SK-N-SH (cell line): ENCODE results near the gene GAS2L2. TPM values are rescaled to one million over a fixed set of nuclear protein-coding genes. Genes with fewer than 3 reads are reported as not detected.

Experiments
- CTCF ChIA-PET: fragments of 300-600, 350-600 bp; formaldehyde crosslinking; extraction: SDS; loops from one replicate; lab custom pipeline; 2021; lab: Yijun Ruan, JAX
- POLR2A ChIA-PET: fragments of 350-600 bp; sonication (Branson Sonifier 250); formaldehyde crosslinking; extraction: SDS; loops from one replicate; lab custom pipeline; 2020; ENCODE audit warnings: antibody characterized with exemption, inconsistent platforms; lab: Yijun Ruan, JAX
- DNase-seq: peaks from one replicate; pipeline ENCODE4 v3.0.0; 2012
- H2AFZ ChIP-seq: fragments of 200-600 bp; sonication (generic); 2 replicates; pipeline ENCODE4 v1.8.1; 2016; ENCODE audit warnings: antibody characterized with exemption, mild to moderate bottlenecking, low read depth
- H3F3A ChIP-seq: fragments of 200-600 bp; sonication (generic); replicated peaks from 2 replicates; pipeline ENCODE3; 2016; ENCODE audit warnings: antibody characterized with exemption, mild to moderate bottlenecking; ENCODE audit not compliant: insufficient read depth
- H3K27ac ChIP-seq, 2 experiments: fragments of 200-500 bp in 1 of 2; fragments of 200-600 bp in 1 of 2; sonication (Bioruptor generic) in 1 of 2; sonication (generic), shearing (Covaris generic) in 1 of 2; 2 replicates each; pipeline versions ENCODE4 v1.5.1 to v1.6.1; 2014 to 2016; ENCODE audit warnings: low read depth in 2 of 2, inconsistent platforms in 1 of 2, low read length in 1 of 2, mild to moderate bottlenecking in 1 of 2, mixed read lengths in 1 of 2
- H3K27me3 ChIP-seq: fragments of 200-600 bp; sonication (generic), shearing (Covaris generic); 2 replicates; pipeline ENCODE4 v1.6.1; 2016; ENCODE audit warnings: mixed run types; ENCODE audit not compliant: insufficient read depth
- H3K36me3 ChIP-seq, 2 experiments: fragments of 200-500 bp in 1 of 2; fragments of 200-600 bp in 1 of 2; sonication (Bioruptor generic) in 1 of 2; sonication (generic) in 1 of 2; replicated peaks in 1 of 2; 2 replicates each; pipeline versions ENCODE3 to v1.5.1; 2014 to 2016; ENCODE audit warnings: low read length in 1 of 2, mild to moderate bottlenecking in 1 of 2; ENCODE audit not compliant: insufficient read depth in 2 of 2, control insufficient read depth in 1 of 2
- H3K4me1 ChIP-seq, 2 experiments: fragments of 200-500 bp in 1 of 2; fragments of 200-600 bp in 1 of 2; sonication (Bioruptor generic) in 1 of 2; sonication (generic), shearing (Covaris generic) in 1 of 2; 2 replicates each; pipeline versions ENCODE4 v1.5.1 to v1.6.1; 2014 to 2016; ENCODE audit warnings: low read depth in 1 of 2, low read length in 1 of 2, mixed run types in 1 of 2; ENCODE audit not compliant: insufficient read depth in 2 of 2, control insufficient read depth in 1 of 2
- H3K4me2 ChIP-seq: fragments of 200-600 bp; sonication (generic), shearing (Covaris generic); 2 replicates; pipeline ENCODE4 v1.6.1; 2017; ENCODE audit warnings: mixed run types
- H3K4me3 ChIP-seq, 2 experiments: fragments of 200-500 bp in 1 of 2; fragments of 200-600 bp in 1 of 2; sonication (Bioruptor generic) in 1 of 2; sonication (generic), shearing (Covaris generic) in 1 of 2; 2 replicates each; pipeline versions ENCODE4 v1.5.1 to v1.8.1; 2014 to 2016; ENCODE audit warnings: low read depth in 2 of 2, inconsistent platforms in 1 of 2, low read length in 1 of 2, mild to moderate bottlenecking in 1 of 2, mixed read lengths in 1 of 2, moderate library complexity in 1 of 2
- H3K79me2 ChIP-seq: fragments of 200-600 bp; sonication (generic); 2 replicates; pipeline ENCODE4 v1.8.1; 2017; ENCODE audit warnings: mild to moderate bottlenecking; ENCODE audit not compliant: insufficient read depth
- H3K9ac ChIP-seq: fragments of 200-600 bp; sonication (generic); 2 replicates; pipeline ENCODE4 v1.6.1; 2017; ENCODE audit warnings: mixed run types
- H3K9me2 ChIP-seq: fragments of 200-600 bp; sonication (generic); 2 replicates; pipeline ENCODE4 v1.6.1; 2017; ENCODE audit warnings: mixed run types
- H3K9me3 ChIP-seq: fragments of 200-600 bp; sonication (generic); 2 replicates; pipeline ENCODE4 v1.6.1; 2017; ENCODE audit warnings: mixed run types, mild to moderate bottlenecking, moderate library complexity
- H4K20me1 ChIP-seq: fragments of 200-600 bp; sonication (generic); 2 replicates; pipeline ENCODE4 v1.6.1; 2017; ENCODE audit warnings: mild to moderate bottlenecking, mixed run types; ENCODE audit not compliant: insufficient read depth
- CTCF ChIP-seq: fragments of 200-600 bp; sonication (generic); IDR thresholded peaks from 2 replicates; pipeline ENCODE4 v1.6.1; 2017; ENCODE audit warnings: antibody characterized with exemption, mild to moderate bottlenecking, moderate library complexity
- EZH2phosphoT487 ChIP-seq: fragments of 200-600 bp; sonication (generic); IDR thresholded peaks from 2 replicates; pipeline ENCODE4 v1.6.1; 2017; ENCODE audit warnings: low read depth, mixed run types, mild to moderate bottlenecking, antibody characterized with exemption, moderate library complexity, borderline replicate concordance
- GABPA ChIP-seq: IDR thresholded peaks from 2 replicates; pipeline ENCODE4 v1.4.0; 2012; ENCODE audit warnings: low read depth, mild to moderate bottlenecking
- GATA2 ChIP-seq: sonication (generic); formaldehyde crosslinking; IDR thresholded peaks from 2 replicates; pipeline ENCODE4 v1.5.0; 2020; ENCODE audit warnings: mild to moderate bottlenecking, missing genetic modification reagents
- MAX ChIP-seq: IDR thresholded peaks from 2 replicates; pipeline ENCODE4 v1.4.0; 2012; ENCODE audit warnings: low read depth
- MXI1 ChIP-seq: IDR thresholded peaks from 2 replicates; pipeline ENCODE4 v1.6.1; 2012; ENCODE audit warnings: mild to moderate bottlenecking, low read depth, low read length, improper control_type of control experiment
- NRF1 ChIP-seq: IDR thresholded peaks from 2 replicates; pipeline ENCODE4 v1.6.1; 2012; ENCODE audit warnings: low read depth, mild to moderate bottlenecking, low read length
- RAD21 ChIP-seq: IDR thresholded peaks from 2 replicates; pipeline ENCODE4 v1.6.1; 2012; ENCODE audit warnings: mild to moderate bottlenecking, low read length
- RCOR1 ChIP-seq: fragments of 150-350 bp; IDR thresholded peaks from 2 replicates; pipeline ENCODE4 v1.6.1; 2017; ENCODE audit warnings: antibody characterized with exemption, low read length
- SIN3A ChIP-seq: IDR thresholded peaks from 2 replicates; pipeline ENCODE4 v1.6.1; 2012; ENCODE audit warnings: low read depth, mild to moderate bottlenecking, low read length, moderate library complexity, borderline replicate concordance
- SMC3 ChIP-seq: IDR thresholded peaks from 2 replicates; pipeline ENCODE4 v1.6.1; 2012; ENCODE audit warnings: low read depth, low read length, improper control_type of control experiment
- TCF12 ChIP-seq: IDR thresholded peaks from 2 replicates; pipeline ENCODE4 v1.4.0; 2012
- WGBS: methylation state at CpG from one replicate; pipeline ENCODE4 v1.1.6; 2017; ENCODE audit warnings: low lambda C conversion rate; 5-methylcytosine and 5-hydroxymethylcytosine counted together
- polyA plus RNA-seq, 3 experiments: library from polyadenylated mRNA; depleted of rRNA; stranded (reverse); fragments of >200 nt; gene quantifications; 2 replicates each; pipeline ENCODE4 v1.2.3, GENCODE V29; 2012
- TF ChIP-seq, protein P1 (sequence below): fragments of 150-350 bp; IDR thresholded peaks from 2 replicates; pipeline ENCODE4 v1.6.1; 2017; ENCODE audit warnings: antibody characterized with exemption, low read length, low read depth, borderline replicate concordance

GAS2L2 gene
- polyA plus RNA-seq, 1 of the 3 experiments (the other 2 are of a cell fraction) = not detected

GRCh38 chr17:35766903-35767510 lies 14.0 kb upstream of the GAS2L2 start:
- Histone ChIP-seq H3K4me2 (no peak overlapping the region), H3K79me2 (no peaks in the 10 kb centered on the region), H3K36me3 (no peaks in the 10 kb centered on the region), H3K27me3 (no peaks in the 10 kb centered on the region), H3K9me3 (no peaks in the 10 kb centered on the region), H4K20me1 (no peaks in the 10 kb centered on the region), H3K27ac (no peak overlapping the region), H3K4me3 (no peak overlapping the region), H3K9ac (no peak overlapping the region), H2AFZ (no peak overlapping the region), H3F3A (no peaks in the 10 kb centered on the region), H3K9me2 (no peaks in the 10 kb centered on the region), H3K4me1 (peaks cover 0 to 15% of the 10 kb centered on the region in 2 experiments; a peak in 1 of 4 replicates)
- DNase-seq = peak; percentile 81
- 14% methylated on average over 7 of the region's 7 CpGs for WGBS
- ChIA-PET POLR2A (interaction anchor here (1.0 to 1.1 kb wide), 2 partner anchors 35 to 42 kb away, joined by 3 to 4 read pairs; partner anchors contain the start of gene TAF15), CTCF (interaction anchor here (0.6 to 31.2 kb wide), 17 partner anchors 10 to 620 kb away, joined by 3 to 809 read pairs (median 7); partner anchors contain the start of genes MMP28, TAF15 and UNC45B)
- peak; percentile 96 for TF ChIP-seq SMC3
- TF ChIP-seq RAD21 = peak; percentile 92
- 0 out of 2 replicates have a peak, but pooled peaks have one; percentile 3 for TF ChIP-seq NRF1
- peak; percentile 67 for TF ChIP-seq CTCF
- no peak for TF ChIP-seq RCOR1

GRCh38 chr17:35766489-35766877 lies 13.4 kb upstream of the GAS2L2 start:
- POLR2A ChIA-PET = interaction anchor here (1.0 to 1.1 kb wide), 2 partner anchors 35 to 42 kb away, joined by 3 to 4 read pairs; partner anchors contain the start of gene TAF15
- no peaks in the 10 kb centered on the region for H3F3A ChIP-seq

More at GRCh38 chr17:35766489-35766877, 13.4 kb upstream of the GAS2L2 start:
- 86% methylated on average over 19 of the region's 24 CpGs for WGBS
- DNase-seq = peak; percentile 20
- H3K79me2 ChIP-seq = no peaks in the 10 kb centered on the region
- no peak overlapping the region for H3K27ac ChIP-seq
- peaks cover 0 to 15% of the 10 kb centered on the region in 2 experiments; a peak in 1 of 4 replicates for H3K4me1 ChIP-seq
- H3K36me3 ChIP-seq = no peaks in the 10 kb centered on the region
- H3K4me2 ChIP-seq = no peak overlapping the region
- CTCF ChIA-PET = interaction anchor here (0.6 to 31.2 kb wide), 15 partner anchors 10 to 619 kb away, joined by 3 to 809 read pairs (median 7); partner anchors contain the start of genes MMP28, TAF15 and UNC45B
- H4K20me1 ChIP-seq = no peaks in the 10 kb centered on the region
- no peaks in the 10 kb centered on the region for H3K9me2 ChIP-seq
- no peaks in the 10 kb centered on the region for H3K27me3 ChIP-seq
- H3K9ac ChIP-seq = no peak overlapping the region
- TF ChIP-seq SIN3A (no peak), EZH2phosphoT487 (no peak), MXI1 (no peak), GATA2 (no peak), MAX (no peak), RAD21 (no peak), TCF12 (no peak), GABPA (no peak)
- TF ChIP-seq, protein P1, sequence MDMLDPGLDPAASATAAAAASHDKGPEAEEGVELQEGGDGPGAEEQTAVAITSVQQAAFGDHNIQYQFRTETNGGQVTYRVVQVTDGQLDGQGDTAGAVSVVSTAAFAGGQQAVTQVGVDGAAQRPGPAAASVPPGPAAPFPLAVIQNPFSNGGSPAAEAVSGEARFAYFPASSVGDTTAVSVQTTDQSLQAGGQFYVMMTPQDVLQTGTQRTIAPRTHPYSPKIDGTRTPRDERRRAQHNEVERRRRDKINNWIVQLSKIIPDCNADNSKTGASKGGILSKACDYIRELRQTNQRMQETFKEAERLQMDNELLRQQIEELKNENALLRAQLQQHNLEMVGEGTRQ = no peak
- H3K9me3 ChIP-seq = no peaks in the 10 kb centered on the region
- no peak overlapping the region for H3K4me3 ChIP-seq
- no peak overlapping the region for H2AFZ ChIP-seq
